ENCODE measurements around the gene LAMA2.
"Not testable (repeated sequence)": the region's sequence is repeated elsewhere in the genome, so short reads cannot be mapped to it uniquely, and the experiment has no call there.

Gene LAMA2

DNA sequence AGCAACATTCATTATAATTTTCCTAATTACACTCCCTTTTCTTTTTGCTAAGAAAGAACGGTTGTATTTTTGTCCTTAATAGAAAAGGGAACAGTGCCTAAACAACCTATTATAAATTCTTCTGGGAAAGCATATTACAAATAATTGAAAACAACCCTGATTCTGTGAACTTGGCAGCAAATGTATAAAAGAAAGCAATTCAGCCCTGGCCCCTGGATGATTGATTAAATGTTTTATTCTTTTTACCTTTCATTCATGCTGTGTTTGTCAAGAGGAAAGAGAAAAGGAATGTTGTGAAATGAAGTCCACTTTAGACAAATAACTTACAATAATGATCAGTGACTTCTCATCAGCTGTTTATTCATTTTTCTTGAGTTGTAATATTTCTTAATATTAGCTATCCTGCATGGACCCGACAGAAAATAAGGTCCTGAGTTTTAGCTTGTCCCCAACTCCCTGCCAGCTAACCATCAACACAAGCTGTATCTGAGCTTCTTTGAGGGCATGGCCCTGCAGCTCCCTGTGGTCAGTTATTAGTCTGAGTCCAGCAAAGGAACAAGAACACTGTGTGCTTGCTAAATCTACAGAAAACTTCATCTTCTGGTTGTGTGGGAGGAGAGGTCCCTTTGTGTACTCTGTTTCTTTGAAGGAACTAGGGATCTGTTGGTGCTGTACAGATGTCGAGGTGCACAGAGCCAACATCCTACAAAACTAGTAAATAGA is 248.2 kb downstream of the LAMA2 start:
- no peak for FAIRE-seq

DNA sequence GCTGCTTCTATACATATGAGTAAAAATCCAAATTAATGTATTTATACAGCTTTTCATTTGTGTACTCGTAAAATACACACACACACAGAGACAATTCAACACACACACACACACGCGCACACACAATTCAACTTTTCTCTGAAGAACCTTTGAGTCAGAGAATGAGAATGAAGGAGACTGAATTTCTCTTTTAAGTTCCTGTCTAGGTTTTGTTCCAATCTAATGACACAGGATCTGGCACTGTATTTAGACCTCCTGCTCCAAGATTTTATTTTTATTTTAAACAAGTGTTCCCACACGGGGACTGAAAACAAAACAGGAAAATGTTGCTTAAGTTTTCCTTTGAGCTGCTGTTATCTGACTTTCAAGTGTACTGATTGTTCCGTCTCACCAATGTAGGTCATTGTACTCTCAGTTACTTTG is 250.8 kb downstream of the LAMA2 start:
- FAIRE-seq, result no peak

DNA sequence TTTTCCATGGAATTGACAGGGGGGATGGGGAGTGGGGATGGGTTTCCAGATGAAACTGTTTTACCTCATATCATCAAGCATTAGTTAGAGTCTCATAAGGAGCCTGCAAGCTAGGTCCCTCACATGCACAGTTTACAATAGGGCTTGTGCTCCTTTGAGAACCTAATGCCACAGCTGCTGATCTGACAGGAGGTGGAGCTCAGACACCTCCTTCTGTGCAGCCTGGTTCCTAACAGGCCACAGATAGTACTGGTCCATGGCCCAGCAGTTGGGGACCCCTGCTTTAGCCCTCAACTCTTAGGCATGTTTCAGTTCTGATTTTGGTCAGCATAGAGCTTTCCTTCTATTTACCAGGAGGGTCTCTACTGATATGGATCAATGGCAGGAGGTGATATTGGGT is 251.6 kb downstream of the LAMA2 start:
- FAIRE-seq, result no peak

DNA sequence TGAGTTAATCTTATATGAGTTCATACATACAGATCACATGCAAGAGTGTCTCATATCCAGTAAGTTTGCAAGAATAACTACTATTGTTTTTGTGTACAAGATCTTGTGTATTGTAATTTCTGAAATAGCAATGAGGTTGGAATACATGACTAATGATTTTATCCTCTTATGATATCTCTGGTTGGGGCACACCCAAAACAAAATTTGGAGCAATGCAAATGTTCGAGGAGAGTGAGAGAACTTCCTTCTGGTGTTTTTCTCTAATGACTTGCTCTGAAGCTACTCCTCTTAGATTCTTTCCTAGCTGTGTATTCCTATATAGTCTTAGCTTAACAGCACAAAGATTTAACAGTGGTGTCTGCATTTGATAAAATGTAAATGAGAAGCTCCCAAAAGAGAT is 252.5 kb downstream of the LAMA2 start:
- FAIRE-seq, result no peak

DNA sequence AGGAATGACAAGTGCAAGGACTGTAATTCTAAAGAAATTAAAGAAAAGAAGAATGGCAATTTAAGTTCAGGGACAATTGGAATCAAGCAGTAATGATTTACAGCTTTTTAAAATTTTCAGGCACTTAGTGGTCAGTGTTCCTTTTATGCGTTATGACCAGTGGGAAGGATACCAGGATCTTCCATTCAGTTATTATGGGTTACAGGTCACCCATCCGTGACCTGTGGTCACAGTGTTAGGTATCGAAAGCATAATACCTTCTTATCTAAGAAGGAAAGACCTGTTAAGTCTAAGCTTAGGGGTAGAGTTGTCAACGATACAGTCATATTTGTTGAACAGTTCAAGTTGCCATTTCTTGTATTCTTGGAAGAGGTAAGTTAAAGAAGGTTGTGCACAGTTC is 253.8 kb downstream of the LAMA2 start:
- no peak for FAIRE-seq

DNA sequence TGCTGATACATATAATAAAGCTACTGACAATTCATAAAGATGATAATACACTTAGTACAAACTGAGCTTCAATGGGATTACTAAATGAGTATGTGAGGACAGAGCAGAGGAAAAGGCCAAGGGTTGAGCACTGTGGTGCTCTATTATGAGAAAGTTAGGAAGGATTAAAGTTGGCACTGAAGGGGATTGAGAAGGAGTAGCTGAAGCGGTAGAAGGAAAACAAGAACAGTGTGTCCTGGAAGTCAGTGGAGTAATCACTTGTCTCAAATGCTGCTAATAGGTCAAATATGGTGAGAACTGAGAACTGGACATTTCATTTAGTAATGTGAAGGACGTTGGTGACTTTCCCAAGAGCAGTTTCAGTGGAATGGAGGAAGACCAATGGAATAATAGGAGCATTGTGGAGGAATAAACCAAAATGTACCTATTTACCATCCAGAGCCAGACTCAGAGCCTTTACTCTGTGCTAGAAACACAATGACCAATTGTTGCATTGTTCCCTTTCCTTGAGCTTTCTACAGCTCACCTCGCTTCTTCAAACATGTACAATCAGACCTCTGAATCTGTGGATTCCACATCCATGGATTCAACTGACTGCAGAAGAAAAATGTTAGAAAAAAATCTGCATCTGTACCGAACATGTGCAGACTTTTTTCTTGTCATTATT is 255.9 kb downstream of the LAMA2 start:
- no peak for FAIRE-seq

DNA sequence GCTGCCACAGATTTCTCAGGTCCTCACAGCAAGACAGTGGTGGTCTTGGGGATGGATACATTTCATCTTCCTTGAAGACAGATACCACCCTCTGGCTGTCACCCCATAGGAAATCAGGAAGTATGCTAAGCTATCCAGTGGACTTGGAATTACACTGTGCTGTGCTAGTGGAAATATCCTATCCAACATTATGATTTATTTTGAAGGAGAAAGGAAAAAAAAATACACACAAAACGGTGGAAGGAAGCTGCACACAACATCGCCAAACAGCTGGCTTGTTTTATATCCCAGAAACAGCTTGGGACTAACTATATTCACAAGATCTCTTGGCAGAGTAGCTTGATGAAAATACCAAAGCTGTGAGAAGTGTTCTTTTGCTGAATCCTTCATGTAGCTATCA is 257.6 kb downstream of the LAMA2 start:
- no peak for FAIRE-seq

DNA sequence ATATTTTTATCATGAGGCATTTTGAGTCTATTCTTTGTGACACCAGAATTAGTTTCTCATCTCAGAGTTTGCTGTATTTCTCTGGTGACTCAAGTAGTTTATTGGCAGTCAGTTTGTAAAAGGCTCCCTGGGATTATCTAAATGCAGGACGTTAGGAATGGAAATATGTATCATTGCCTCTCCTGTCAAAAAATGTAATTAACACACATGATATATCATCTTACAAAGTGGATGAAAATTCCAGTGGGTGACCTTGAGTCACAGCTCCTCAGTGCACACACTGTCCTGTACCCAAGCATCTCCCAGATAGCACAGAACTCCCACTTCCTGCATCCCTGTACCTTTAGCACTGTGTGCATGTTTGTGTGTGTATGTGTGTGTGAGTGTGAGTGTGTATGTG is 258.6 kb downstream of the LAMA2 start:
- no peak for FAIRE-seq

DNA sequence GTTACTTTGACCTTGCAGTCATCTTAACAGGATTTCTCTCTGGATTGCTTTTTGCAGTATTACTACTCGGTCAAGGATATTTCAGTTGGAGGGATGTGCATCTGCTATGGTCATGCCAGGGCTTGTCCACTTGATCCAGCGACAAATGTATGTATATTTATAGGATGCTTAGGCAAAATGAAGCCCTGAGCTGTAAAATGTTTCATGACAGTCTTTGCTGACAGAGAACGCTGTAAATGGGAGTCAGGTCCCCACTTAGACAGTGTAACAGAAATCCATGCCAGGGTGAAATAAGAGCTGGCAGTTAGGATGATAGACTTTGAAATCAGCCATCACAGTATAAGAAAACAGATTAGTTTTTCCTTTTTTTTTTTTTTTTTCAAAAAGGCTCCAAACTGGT is 264.0 kb downstream of the LAMA2 start:
- no peak for FAIRE-seq

DNA sequence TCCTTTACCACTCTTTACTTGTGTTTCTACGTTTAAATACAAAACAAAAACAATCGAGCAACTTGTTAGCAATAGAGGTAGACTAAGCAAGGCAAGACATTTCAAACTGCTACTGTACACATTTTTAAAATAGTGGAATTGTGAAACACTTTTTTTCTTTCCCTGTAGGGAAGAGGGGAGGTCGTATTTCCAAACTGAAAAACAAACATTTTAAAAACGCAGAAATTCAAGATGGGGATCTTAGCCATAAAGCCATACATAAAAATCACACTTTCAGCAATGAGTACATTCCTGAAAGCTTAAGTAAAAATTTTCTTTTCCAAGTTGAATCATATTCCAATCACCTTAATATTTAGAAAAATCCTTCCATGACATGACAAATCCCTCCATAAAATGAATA is 267.6 kb downstream of the LAMA2 start:
- FAIRE-seq, result no peak

DNA sequence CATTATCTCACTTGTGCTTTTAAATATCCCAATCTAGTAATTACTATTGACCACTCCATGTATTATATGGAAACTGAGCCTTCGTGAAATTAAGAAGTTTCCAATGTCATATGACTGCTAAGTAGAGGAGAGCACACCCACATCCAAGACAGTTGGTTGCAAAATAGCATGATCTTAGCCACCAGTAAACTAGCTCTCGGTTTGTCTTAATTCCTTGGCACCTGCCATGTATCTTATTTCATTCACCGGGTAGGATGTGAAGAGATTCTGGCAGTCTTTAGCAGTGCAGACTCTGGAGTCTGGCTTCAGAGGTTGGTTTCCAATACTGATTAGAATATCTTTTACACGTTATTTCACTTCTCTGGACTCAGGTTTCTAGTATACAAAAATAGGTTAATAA is 270.3 kb downstream of the LAMA2 start:
- FAIRE-seq, result no peak

DNA sequence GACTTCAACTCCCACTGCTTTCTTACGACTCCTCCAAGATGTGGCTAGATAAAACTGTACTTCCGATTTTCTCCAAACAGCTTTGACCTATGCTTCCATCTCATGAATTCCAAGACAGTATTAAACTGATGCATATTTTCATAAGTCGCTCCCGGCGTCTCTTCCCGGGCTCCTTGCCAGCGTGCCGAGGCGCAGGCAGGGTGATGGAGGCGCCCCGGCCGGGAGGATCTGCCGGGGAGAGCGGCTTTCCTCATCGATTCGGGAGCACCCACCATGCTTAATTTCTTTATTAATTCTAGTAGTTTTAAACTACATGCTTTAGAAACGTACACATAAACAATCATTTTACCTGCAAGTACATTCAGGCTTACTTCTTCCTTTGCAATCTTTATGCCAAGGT is 276.3 kb downstream of the LAMA2 start:
- not testable (repeated sequence) for FAIRE-seq

DNA sequence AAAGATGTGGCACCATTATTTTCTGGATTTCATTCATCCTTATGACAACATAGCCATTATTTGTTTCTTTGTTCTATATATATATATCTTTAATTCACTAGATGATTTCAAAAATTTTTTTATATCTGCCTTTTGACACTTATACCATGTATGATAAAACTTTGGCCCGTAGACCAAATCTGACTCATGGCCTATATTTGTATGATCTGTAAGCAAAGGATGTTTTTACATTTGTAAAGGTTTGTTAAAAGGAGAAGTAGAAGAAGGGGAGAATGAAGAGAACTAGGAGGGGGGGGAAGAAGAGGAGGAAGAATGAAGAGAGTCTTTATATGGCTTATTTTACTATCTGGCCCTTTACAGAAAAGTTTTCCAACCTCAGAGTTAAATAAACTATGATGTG is 279.7 kb downstream of the LAMA2 start:
- FAIRE-seq, result no peak

DNA sequence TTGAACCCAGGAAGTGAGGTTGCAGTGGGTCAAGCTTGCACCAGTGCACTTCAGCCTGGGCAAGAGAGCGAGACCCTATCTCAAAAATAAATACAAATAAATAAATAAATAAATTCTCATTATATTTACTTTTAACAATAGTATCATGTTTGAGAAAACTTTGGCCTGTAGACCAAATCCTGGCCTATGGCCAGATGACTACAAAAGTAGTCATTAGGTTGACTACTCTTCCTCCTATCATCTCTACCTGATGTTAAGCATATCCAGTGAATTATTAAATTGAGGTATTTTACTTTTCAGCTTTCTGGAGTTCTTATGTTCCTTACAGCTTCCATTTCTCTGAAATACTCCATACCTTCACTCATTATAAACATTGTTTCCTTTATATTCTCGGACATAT is 280.6 kb downstream of the LAMA2 start:
- FAIRE-seq, result no peak

DNA sequence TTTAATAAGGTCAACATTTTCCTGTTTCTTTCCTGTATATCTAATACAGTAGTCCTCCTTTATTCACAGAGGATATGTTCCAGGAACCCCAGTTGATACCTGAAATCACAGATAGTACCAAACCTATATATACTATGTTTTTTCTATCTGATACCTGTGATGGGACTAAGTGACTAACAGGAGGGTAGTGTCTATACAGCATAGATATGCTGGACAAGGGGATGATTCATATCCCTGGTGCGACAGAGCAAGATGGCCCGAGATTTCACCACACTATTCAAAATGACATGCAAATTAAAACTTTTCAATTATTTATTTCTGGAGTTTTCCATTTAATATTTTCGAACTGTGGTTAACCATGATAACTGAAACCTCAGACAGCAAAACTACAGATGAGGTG is 281.1 kb downstream of the LAMA2 start:
- FAIRE-seq, result no peak

DNA sequence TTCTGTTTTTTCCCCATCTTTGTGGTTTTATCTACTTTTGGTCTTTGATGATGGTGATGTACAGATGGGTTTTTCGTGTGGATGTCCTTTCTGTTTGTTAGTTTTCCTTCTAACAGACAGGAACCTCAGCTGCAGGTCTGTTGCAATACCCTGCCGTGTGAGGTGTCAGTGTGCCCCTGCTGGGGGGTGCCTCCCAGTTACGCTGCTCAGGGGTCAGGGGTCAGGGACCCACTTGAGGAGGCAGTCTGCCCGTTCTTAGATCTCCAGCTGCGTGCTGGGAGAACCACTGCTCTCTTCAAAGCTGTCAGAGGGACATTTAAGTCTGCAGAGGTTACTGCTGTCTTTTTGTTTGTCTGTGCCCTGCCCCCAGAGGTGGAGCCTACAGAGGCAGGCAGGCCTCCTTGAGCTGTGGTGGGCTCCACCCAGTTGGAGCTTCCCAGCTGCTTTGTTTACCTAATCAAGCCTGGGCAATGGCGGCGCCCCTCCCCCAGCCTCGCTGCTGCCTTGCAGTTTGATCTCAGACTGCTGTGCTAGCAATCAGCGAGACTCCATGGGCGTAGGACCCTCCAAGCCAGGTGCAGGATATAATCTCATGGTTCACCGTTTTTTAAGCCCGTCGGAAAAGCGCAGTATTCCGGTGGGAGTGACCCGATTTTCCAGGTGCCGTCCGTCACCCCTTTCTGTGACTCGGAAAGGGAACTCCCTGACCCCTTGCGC is 289.5 kb downstream of the LAMA2 start:
- FAIRE-seq, result not testable (repeated sequence)

DNA sequence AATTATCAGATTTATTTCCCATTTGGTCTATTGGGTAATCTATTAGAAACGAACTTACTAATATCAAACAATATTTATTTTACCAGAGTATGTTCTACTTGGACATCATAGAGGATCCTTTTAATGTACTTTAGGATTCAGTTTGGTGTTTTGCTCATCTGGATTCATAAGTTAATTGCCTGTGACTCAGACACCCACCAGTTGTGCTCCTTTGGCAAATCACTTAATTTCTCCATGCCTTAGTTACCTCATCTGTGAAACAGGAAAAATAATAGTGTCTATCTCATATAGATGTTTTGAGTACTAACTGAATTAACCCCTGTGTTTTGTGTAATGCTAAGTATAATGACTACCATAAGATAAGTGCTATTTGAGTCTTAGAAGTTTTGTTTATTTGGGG is 292.1 kb downstream of the LAMA2 start:
- no peak for FAIRE-seq

DNA sequence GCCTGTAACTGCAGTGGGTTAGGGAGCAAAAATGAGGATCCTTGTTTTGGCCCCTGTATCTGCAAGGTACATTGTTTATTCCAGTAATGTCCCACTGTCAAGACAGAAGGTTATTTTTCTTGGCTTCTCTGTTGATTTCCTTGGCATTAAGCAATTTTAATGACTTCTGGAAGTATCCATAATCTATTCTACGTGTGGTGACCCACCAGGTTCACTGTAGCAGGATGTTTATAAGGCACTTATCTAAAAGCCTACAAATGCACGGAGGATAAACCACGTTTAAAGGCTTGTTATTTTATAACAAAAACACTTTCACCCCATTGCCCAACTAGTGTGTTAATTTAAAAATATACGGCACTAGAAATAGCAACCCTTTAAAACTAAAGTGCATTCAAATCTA is 294.9 kb downstream of the LAMA2 start:
- FAIRE-seq, result no peak

DNA sequence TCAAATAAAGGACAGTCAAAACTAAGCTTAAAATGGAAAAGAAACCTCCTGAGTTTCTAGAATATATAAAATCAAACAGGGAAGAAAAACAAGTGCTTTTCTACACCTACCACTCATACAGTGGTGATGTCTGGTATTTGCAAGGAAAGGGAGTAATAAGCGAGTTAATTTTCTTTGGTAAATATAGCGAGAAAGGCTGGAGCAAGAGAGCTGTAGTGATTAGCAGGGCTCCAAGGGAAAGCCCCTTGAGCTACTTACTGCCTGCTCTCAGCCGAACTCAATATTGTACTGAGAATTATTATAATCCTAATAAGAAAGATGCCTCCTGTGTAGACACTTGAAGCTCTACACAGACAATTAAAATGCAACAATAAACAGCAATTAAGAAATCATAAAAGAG is 296.3 kb downstream of the LAMA2 start:
- no peak for FAIRE-seq

DNA sequence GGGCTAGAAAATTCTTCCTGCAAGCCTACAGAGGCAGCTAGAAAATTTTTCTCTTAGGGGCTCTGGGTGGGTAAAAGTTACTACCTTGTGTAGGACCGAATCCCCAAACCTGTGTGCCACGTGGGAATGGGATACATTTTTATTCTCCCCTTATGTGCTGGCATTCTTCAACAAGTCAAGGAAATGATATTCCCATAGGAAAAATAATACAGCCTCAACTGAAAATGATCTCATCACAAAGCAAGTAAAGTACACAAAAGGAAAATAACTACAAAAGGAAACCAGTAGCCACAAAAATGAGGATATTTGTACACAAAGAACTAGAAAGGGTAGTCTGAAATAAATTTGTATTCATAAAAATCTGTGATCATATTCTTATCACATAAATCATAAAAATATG is 298.1 kb downstream of the LAMA2 start:
- FAIRE-seq, result no peak

DNA sequence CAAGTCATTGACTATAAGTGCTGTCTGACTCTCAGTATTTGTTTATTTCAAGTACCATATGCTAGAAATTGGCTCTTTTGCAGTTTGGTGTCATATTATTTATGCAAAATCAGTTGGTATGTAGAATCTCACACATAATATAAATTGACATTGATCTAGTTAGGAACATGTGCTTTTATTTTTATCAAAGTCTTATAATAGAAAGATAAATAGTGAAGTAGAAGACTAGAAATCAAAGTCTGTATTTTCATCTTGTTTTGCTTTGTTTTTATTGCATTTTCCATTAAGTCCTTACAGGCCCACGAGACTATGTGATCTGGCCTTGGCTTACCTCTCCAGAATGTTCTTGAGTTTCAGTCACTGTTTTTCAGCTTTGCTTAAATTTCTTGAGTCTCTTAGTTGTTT is 300.3 kb downstream of the LAMA2 start:
- no peak for FAIRE-seq

DNA sequence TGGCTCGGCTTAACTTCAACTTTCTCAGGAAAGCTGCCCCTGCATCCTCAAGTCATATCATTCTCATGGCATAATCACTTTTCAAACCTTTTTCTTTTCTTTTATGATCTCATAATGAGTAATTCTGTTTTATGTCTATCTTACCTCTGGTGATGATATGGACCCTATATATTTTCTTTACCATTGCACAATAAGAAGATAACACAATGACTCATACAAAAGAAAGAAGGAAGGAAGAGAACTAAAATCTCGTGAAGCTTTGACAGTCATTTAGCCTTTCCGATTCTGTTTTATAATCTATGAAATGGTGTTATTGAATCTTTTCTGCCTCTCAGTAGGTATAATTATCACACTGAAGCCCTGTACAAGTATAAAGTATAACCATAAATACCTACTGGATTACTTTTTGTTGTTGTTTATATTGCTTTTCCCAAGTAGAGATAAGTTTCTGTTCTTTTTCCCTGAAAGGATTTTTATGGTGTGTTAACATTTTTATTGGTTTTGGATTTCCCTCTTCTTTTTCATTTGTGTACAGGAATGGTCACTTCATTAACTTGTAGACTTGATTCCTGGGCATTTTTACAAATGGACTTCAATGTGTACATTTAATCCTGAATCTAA is 300.9 kb downstream of the LAMA2 start:
- FAIRE-seq, result no peak

DNA sequence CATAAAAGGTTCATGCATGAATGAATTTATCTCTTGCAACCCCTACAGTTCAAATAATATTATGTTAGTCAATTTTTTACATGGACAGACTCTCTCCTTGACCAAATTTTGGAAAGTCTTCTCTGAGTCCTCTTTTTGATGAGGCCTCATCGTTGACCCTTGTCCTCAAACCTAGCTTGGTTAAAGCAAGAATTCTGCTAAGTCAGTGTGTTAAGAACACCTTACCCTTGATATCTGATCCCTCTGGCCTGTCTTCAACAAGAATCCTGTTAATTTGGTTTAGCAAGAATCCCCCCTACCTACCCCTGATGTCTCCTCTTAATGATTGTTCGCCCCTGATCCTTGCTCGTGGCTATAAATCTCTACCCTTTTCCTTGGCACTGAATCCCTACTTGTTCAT is 301.4 kb downstream of the LAMA2 start:
- no peak for FAIRE-seq

Measured in TTC549 (cell line).